ENCODE measurements around the gene PALM3.
"Not testable (repeated sequence)": the region's sequence is repeated elsewhere in the genome, so short reads cannot be mapped to it uniquely, and the experiment has no call there.

DNA sequence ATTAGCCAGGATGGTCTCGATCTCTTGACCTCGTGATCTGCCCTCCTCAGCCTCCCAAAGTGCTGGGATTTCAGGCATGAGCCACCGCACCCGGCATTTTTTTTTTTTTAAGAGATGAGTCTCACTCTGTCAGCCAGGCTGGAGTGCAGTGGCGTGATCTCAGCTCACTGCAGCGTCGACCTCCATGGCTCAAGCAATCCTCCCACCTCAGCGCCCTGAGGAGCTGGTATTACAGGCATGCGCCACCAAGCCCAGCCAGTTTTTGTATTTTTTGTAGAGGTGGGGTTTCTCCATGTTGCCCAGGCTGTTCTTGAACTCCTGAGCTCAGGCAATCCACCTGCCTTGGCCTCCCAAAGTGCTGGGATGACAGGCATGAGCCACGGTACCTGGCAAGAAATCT is 14.0 kb downstream of the PALM3 start:
- TF ChIP-seq POLR2A (IDR thresholded peaks at IDR 0.05): not testable (repeated sequence)
- TF ChIP-seq, protein P1, sequence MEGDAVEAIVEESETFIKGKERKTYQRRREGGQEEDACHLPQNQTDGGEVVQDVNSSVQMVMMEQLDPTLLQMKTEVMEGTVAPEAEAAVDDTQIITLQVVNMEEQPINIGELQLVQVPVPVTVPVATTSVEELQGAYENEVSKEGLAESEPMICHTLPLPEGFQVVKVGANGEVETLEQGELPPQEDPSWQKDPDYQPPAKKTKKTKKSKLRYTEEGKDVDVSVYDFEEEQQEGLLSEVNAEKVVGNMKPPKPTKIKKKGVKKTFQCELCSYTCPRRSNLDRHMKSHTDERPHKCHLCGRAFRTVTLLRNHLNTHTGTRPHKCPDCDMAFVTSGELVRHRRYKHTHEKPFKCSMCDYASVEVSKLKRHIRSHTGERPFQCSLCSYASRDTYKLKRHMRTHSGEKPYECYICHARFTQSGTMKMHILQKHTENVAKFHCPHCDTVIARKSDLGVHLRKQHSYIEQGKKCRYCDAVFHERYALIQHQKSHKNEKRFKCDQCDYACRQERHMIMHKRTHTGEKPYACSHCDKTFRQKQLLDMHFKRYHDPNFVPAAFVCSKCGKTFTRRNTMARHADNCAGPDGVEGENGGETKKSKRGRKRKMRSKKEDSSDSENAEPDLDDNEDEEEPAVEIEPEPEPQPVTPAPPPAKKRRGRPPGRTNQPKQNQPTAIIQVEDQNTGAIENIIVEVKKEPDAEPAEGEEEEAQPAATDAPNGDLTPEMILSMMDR (IDR thresholded peaks at IDR 0.05): not testable (repeated sequence)
